ENCODE measurements around the gene RUNDC1. TPM values are rescaled to one million over a fixed set of nuclear protein-coding genes. Genes with fewer than 3 reads are reported as not detected.
A peak's percentile ranks its signal among the peaks of the same experiment; 100 is the strongest.

RUNDC1 gene
- total RNA-seq, 1 donor from 2014 or later, result 12.1 TPM

- Histone ChIP-seq H3K27me3 (ENCODE audit: low read depth) (no peaks in the 10 kb centered on the region), H3K4me1 (peaks cover 77% of the 10 kb centered on the region), H3K36me3 (peaks cover 27% of the 10 kb centered on the region), H3K4me3 (peak overlapping the region; percentile 95), H3K9me3 (replicated peaks) (no peaks in the 10 kb centered on the region), H3K27ac (replicated peaks) (peak overlapping the region; percentile 89)
- intact Hi-C loops (cut with micrococcal nuclease), result no loop called here
- DNase-seq, result no peak
- TF ChIP-seq CTCF (IDR thresholded peaks at IDR 0.05; ENCODE audit: borderline replicate concordance), result no peak
Observed at GRCh38 chr17:43020030-43020621, 39.8 kb downstream of the RUNDC1 start.

- H3K27ac ChIP-seq (replicated peaks), result peak overlapping the region; percentile 89
Observed at GRCh38 chr17:43020789-43021740, 40.7 kb downstream of the RUNDC1 start.

GRCh38 chr17:43021741-43022512, 41.6 kb downstream of the RUNDC1 start, which contains the start of gene VAT1:
Gene VAT1, minus strand, starts transcription at chr17:43022385. Its CDS starts 63 bp downstream, at chr17:43022322.
- H3K36me3 ChIP-seq, result peaks cover 15% of the 10 kb centered on the region
- DNase-seq, result peak; percentile 86
- peaks cover 60% of the 10 kb centered on the region for H3K4me1 ChIP-seq
- no peak for TF ChIP-seq CTCF (IDR thresholded peaks at IDR 0.05; ENCODE audit: borderline replicate concordance)
- H3K27ac ChIP-seq (replicated peaks), result peak within 1 kb of the TSS; percentile 89
- intact Hi-C loops (cut with micrococcal nuclease), result no loop called here
- no peaks in the 10 kb centered on the region for H3K27me3 ChIP-seq (ENCODE audit: low read depth)
- H3K9me3 ChIP-seq (replicated peaks), result no peaks in the 10 kb centered on the region
- H3K4me3 ChIP-seq, result peak within 1 kb of the TSS; percentile 95

More at GRCh38 chr17:43020789-43021740, 40.7 kb downstream of the RUNDC1 start:
- intact Hi-C loops (cut with micrococcal nuclease), result no loop called here
- Histone ChIP-seq H3K4me3 (peak overlapping the region; percentile 95), H3K9me3 (replicated peaks) (no peaks in the 10 kb centered on the region), H3K27me3 (ENCODE audit: low read depth) (no peaks in the 10 kb centered on the region), H3K36me3 (peaks cover 24% of the 10 kb centered on the region), H3K4me1 (peaks cover 68% of the 10 kb centered on the region)
- peak; percentile 65 for DNase-seq
- no peak for TF ChIP-seq CTCF (IDR thresholded peaks at IDR 0.05; ENCODE audit: borderline replicate concordance)

GRCh38 chr17:43024407-43025289, 44.3 kb downstream of the RUNDC1 start, which contains the start of gene RND2:
Gene RND2, plus strand, starts transcription at chr17:43025231. Its CDS starts 117 bp downstream, at chr17:43025348.
- TF ChIP-seq CTCF (IDR thresholded peaks at IDR 0.05; ENCODE audit: borderline replicate concordance), result peak; percentile 77
- Histone ChIP-seq H3K27me3 (ENCODE audit: low read depth) (no peaks in the 10 kb centered on the region), H3K4me1 (peaks cover 45% of the 10 kb centered on the region), H3K9me3 (replicated peaks) (no peaks in the 10 kb centered on the region), H3K36me3 (no peaks in the 10 kb centered on the region), H3K4me3 (peak within 1 kb of the TSS; percentile 70), H3K27ac (replicated peaks) (peak within 1 kb of the TSS; percentile 68)
- peak; percentile 83 for DNase-seq
- intact Hi-C loops (cut with micrococcal nuclease), result no loop called here

Data from left ventricle myocardium inferior (tissue), 1 donor.